GM20000 (cell line): ENCODE measurements around the gene POPDC3.

Experiments used
- DNase-seq: peaks from one replicate; pipeline ENCODE4 v3.0.0; 2012; ENCODE audit warnings: low spot score
- TF ChIP-seq, protein P1 (sequence below): IDR thresholded peaks from 2 replicates; pipeline ENCODE4 v1.5.1; 2012; ENCODE audit warnings: mild to moderate bottlenecking, control low read depth; ENCODE audit errors: extremely low read depth, missing control alignments

Gene POPDC3

DNA sequence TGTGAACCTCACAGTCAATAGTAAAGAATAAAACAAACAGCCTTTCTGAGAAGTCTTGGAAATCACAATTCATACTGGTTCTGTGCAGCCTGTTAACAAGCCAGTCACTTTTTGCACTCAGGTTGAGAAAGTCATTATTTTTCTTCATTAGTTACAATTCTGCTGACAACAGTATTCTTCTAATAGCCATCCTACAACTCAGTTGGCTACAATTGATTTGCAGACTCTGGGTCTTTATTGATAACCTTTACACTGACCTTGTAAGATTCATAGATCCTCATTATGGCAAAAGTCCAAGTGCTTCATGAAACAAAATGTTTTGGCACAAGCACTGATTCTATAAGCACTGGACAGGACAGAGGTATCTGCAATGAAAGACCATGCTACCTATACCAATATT lies 34.9 kb upstream of the POPDC3 start:
- DNase-seq, result no peak
- TF ChIP-seq, protein P1, sequence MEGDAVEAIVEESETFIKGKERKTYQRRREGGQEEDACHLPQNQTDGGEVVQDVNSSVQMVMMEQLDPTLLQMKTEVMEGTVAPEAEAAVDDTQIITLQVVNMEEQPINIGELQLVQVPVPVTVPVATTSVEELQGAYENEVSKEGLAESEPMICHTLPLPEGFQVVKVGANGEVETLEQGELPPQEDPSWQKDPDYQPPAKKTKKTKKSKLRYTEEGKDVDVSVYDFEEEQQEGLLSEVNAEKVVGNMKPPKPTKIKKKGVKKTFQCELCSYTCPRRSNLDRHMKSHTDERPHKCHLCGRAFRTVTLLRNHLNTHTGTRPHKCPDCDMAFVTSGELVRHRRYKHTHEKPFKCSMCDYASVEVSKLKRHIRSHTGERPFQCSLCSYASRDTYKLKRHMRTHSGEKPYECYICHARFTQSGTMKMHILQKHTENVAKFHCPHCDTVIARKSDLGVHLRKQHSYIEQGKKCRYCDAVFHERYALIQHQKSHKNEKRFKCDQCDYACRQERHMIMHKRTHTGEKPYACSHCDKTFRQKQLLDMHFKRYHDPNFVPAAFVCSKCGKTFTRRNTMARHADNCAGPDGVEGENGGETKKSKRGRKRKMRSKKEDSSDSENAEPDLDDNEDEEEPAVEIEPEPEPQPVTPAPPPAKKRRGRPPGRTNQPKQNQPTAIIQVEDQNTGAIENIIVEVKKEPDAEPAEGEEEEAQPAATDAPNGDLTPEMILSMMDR, result no peak

GRCh38 chr6:105213272-105213671 lies 33.5 kb upstream of the POPDC3 start:
- DNase-seq, result no peak
- TF ChIP-seq, protein P1, result no peak

GRCh38 chr6:105212587-105212986 lies 32.8 kb upstream of the POPDC3 start:
- DNase-seq, result no peak
- TF ChIP-seq, protein P1, result no peak

- DNase-seq, result no peak
Measured at GRCh38 chr6:105211831-105212230, 32.0 kb upstream of the POPDC3 start.

DNA sequence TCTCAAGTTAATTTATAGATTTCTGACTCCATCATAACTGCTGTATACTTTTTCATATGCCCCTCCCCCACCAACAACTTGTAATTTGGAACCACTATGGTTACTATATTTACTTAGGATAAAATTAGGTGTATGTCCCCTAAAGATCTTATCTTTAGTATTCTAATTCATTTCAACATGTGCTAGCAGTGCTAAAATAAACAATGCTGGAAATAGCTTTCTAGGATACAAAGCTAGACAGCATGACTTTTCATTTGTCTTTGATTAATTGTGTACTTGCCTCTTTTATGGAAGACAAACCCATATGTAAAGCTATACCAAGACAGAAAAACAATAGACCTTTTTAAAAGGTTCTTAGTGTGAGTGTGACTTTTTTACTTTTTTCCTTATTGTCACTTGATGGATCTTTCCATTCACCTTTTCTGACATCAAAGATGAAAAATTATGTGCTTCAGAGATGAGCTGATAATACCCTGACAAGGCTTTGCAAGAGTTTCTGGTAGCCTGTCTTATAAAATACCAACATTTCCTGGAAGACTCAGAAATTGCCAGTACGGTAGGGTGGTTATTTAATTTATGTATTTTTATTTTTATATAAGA lies 31.2 kb upstream of the POPDC3 start:
- TF ChIP-seq, protein P1, result no peak
- no peak for DNase-seq

More at GRCh38 chr6:105211831-105212230, 32.0 kb upstream of the POPDC3 start:
- TF ChIP-seq, protein P1, result no peak

DNA sequence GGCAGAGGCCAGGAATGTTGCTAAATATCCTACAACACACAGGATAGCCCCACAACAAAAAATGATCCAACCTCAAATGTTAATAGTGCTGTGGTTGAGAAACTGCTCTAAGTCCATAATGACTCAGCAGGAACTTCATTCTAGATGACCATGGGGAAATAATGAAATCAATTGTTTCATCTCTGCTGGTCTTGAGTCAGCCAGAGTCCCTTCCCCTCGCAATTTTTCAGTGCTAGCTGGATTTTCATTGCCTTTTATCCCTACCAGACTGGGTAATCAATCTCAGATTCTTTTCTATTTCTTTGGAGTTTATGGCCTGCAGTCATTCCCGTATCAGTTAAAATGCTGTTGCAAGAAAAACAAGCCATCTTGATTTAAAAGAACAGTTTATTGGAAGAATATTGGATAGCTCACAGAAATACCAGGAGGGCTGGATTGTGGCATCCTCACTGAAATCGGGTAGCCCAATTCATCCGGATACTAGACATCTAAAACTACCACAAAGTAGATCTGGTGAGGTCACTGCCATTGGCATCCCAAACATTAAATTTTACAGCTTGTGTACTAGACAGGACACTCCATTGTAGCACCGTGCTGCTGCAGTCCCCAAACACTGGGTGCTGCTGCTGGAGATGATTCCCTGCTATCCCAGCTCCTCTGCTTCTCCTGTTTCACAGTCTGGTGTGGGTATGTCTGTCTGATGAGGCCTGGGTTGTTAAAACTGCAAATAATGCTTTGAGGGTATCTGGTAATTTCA lies 30.3 kb upstream of the POPDC3 start:
- TF ChIP-seq, protein P1, result no peak
- no peak for DNase-seq

- TF ChIP-seq, protein P1, result no peak
- DNase-seq, result no peak
Measured at GRCh38 chr6:105207524-105208269, 27.9 kb upstream of the POPDC3 start.
